HepG2 (cell line): Measurements from ENCODE around the gene SHQ1. TPM values are rescaled to one million over a fixed set of nuclear protein-coding genes. Genes with fewer than 3 reads are reported as not detected.

Experiments used
- ATAC-seq: fragments of 200-7000 bp; cut with Tn5 transposase; 3 replicates; pipeline ENCODE4 v1.9.1; 2020; ENCODE audit warnings: mild to moderate bottlenecking, moderate library complexity
- BruUV-seq: library from RNA; stranded (reverse); fragments of 400-500 nt; replicated peaks from 2 replicates; lab custom pipeline; 2021; lab: Mats Ljungman, UMichigan
- CTCF ChIA-PET: fragments of 300-600 bp; formaldehyde crosslinking; extraction: SDS; loops from one replicate; lab custom pipeline; 2021; ENCODE audit warnings: low total read pairs, inconsistent platforms, low intra/inter-chr PET ratio; lab: Yijun Ruan, JAX
- POLR2A ChIA-PET: fragments of 350-600 bp; sonication (Branson Sonifier 250); formaldehyde crosslinking; loops from one replicate; lab custom pipeline; 2020; ENCODE audit warnings: antibody characterized with exemption, inconsistent platforms; lab: Yijun Ruan, JAX
- DNase-seq: peaks from one replicate; pipeline ENCODE4 v3.0.0-alpha.2; 2015; ENCODE audit warnings: low spot score
- FAIRE-seq: peaks from 3 replicates; lab custom pipeline; 2011; peaks lifted over from hg19 to GRCh38; lab: Jason Lieb, UNC
- H2AFZ ChIP-seq: one replicate; pipeline ENCODE4 v1.6.1; 2011; ENCODE audit warnings: low read length, inconsistent platforms
- H3K27ac ChIP-seq: fragments of 300-600 bp; 3 replicates; pipeline ENCODE4 v1.8.0; 2011; ENCODE audit warnings: mixed run types, mild to moderate bottlenecking, mixed read lengths, low read length, inconsistent platforms; ENCODE audit not compliant: insufficient read depth; ENCODE audit errors: extremely low read length
- H3K27me3 ChIP-seq, 2 experiments: fragments of 200-600 bp in 1 of 2; 2 replicates in 1 of 2; 3 replicates in 1 of 2; pipeline versions ENCODE4 v1.6.0 to v1.8.0; 2011; ENCODE audit warnings: low read length in 2 of 2, mild to moderate bottlenecking in 2 of 2, moderate library complexity in 2 of 2, inconsistent platforms in 1 of 2; ENCODE audit not compliant: insufficient read depth in 2 of 2, control insufficient read depth in 1 of 2
- H3K36me3 ChIP-seq, 2 experiments: fragments of 200-600 bp in 1 of 2; replicated peaks in 1 of 2; 2 replicates in 1 of 2; 3 replicates in 1 of 2; pipeline versions ENCODE4 v1.5.1 to v1.8.0; 2011; ENCODE audit warnings: low read length in 2 of 2, inconsistent platforms in 1 of 2; ENCODE audit not compliant: insufficient read depth in 2 of 2, control insufficient read depth in 1 of 2
- H3K4me1 ChIP-seq: 2 replicates; pipeline ENCODE4 v1.5.1; 2012; ENCODE audit warnings: low read length, inconsistent platforms; ENCODE audit not compliant: insufficient read depth
- H3K4me2 ChIP-seq: 2 replicates; pipeline ENCODE4 v1.6.0; 2011; ENCODE audit warnings: low read depth, low read length, inconsistent platforms
- H3K4me3 ChIP-seq, 3 experiments: fragments of 200-600 bp in 1 of 3; sonication (generic), shearing (Covaris generic) in 1 of 3; replicated peaks in 1 of 3; 2 replicates each; pipeline ENCODE4 v1.5.1; 2011 to 2016; ENCODE audit warnings: low read length in 3 of 3, inconsistent platforms in 2 of 3, low read depth in 2 of 3, mild to moderate bottlenecking in 2 of 3, control low read depth in 1 of 3, mixed read lengths in 1 of 3; ENCODE audit not compliant: insufficient read depth in 1 of 3
- H3K79me2 ChIP-seq: one replicate; pipeline ENCODE4 v1.6.1; 2011; ENCODE audit warnings: low read length, inconsistent platforms; ENCODE audit not compliant: insufficient read depth
- H3K9ac ChIP-seq: 2 replicates; pipeline ENCODE4 v1.6.0; 2011; ENCODE audit warnings: mild to moderate bottlenecking, low read depth, low read length, inconsistent platforms; ENCODE audit not compliant: insufficient read depth
- H3K9me3 ChIP-seq: 2 replicates; pipeline ENCODE4 v1.5.1; 2012; ENCODE audit warnings: mild to moderate bottlenecking, low read length
- H4K20me1 ChIP-seq: 2 replicates; pipeline ENCODE4 v1.6.0; 2011; ENCODE audit warnings: inconsistent platforms, mild to moderate bottlenecking, low read length, moderate library complexity; ENCODE audit not compliant: insufficient read depth
- ARID2 ChIP-seq: sonication (generic); formaldehyde crosslinking; IDR thresholded peaks from 2 replicates; pipeline ENCODE4 v1.8.1; 2022; ENCODE audit warnings: mild to moderate bottlenecking, missing genetic modification reagents, borderline replicate concordance
- JUNB ChIP-seq: sonication (generic); formaldehyde crosslinking; IDR thresholded peaks from 2 replicates; pipeline ENCODE4 v1.8.0; 2022; ENCODE audit warnings: missing genetic modification reagents, mild to moderate bottlenecking, borderline replicate concordance
- MTF1 ChIP-seq: sonication (generic); formaldehyde crosslinking; IDR thresholded peaks from 2 replicates; pipeline ENCODE4 v1.5.0; 2020; ENCODE audit warnings: missing genetic modification reagents
- SPEN ChIP-seq: sonication (generic); formaldehyde crosslinking; IDR thresholded peaks from 2 replicates; pipeline ENCODE4 v1.5.1; 2020; ENCODE audit warnings: low read depth, mild to moderate bottlenecking, missing genetic modification reagents
- ZNF407 ChIP-seq: sonication (generic); formaldehyde crosslinking; IDR thresholded peaks from one replicate; pipeline ENCODE4 v1.5.1; 2020; ENCODE audit warnings: mild to moderate bottlenecking, missing genetic modification reagents; ENCODE audit errors: not compliant biosample characterization
- WGBS: methylation state at CpG from one replicate; pipeline ENCODE4 v1.1.6; 2017; ENCODE audit warnings: low lambda C conversion rate; 5-methylcytosine and 5-hydroxymethylcytosine counted together
- in situ Hi-C: cut with HindIII; loops from 2 replicates; pipeline ENCODE4 v1.10.0; 2017; ENCODE audit warnings: low pct_unique_long_range_greater_than_20kb; ENCODE audit not compliant: extremely low pct_ligation_motif_present
- intact Hi-C: fragments of 100-400 bp; cut with micrococcal nuclease; formaldehyde crosslinking; loops from one replicate; pipeline ENCODE4 v1.10.0; 2022; ENCODE audit not compliant: unreplicated experiment
- polyA plus RNA-seq, 8 experiments: library from polyadenylated mRNA; depleted of rRNA in 3 of 8; stranded (reverse) in 7 of 8; unstranded in 1 of 8; fragments of >200 nt; fragmentation: Illumina TruSeq in 4 of 8; extraction: Trizol in 4 of 8; gene quantifications; 2 replicates each; pipeline versions ENCODE4 v1.2.1 to v1.2.3, GENCODE V29; 2011 to 2016; ENCODE audit warnings: low read depth in 4 of 8, missing spikeins in 1 of 8, mixed read lengths in 1 of 8; ENCODE audit not compliant: insufficient read depth in 1 of 8
- total RNA-seq, 5 experiments: library from RNA; depleted of rRNA; stranded (reverse); fragments of >200 nt; fragmentation: Illumina TruSeq; extraction: Trizol; gene quantifications; 2 replicates each; pipeline ENCODE4 v1.2.3, GENCODE V29; 2016; ENCODE audit warnings: low read depth in 1 of 5
- TF ChIP-seq, protein P1 (sequence below): IDR thresholded peaks from 2 replicates; pipeline ENCODE4 v1.6.1; 2016
- TF ChIP-seq, protein P2 (sequence below): sonication (generic); formaldehyde crosslinking; IDR thresholded peaks from 2 replicates; pipeline ENCODE4 v1.4.0; 2020; ENCODE audit warnings: low read depth, missing genetic modification reagents

Gene SHQ1
- total and polyA plus RNA-seq, 2 of the 13 experiments (the other 11 are each of a cell fraction or from before 2014, with no cell fraction given), result 5.5 to 20.3 TPM

DNA sequence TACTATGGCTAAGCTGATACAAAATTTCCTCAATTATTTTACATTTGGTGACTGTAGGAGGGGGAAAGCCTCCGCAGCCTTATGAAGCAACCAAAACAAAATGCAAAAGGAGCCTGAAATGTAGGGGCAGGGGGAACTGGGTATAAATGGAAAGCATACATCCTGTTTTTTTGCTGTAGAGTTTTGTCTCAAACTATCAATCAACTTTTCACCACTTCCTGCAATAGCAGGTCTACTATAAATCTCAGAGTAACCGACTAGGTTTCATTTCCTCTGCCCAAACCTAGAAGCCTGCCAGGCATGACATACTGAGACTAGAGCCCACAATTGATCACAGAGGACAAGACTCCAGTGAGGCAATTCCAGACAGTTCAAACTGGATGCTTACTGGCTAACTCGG is 91.3 kb downstream of the SHQ1 start (continued):
- TF ChIP-seq, protein P1, sequence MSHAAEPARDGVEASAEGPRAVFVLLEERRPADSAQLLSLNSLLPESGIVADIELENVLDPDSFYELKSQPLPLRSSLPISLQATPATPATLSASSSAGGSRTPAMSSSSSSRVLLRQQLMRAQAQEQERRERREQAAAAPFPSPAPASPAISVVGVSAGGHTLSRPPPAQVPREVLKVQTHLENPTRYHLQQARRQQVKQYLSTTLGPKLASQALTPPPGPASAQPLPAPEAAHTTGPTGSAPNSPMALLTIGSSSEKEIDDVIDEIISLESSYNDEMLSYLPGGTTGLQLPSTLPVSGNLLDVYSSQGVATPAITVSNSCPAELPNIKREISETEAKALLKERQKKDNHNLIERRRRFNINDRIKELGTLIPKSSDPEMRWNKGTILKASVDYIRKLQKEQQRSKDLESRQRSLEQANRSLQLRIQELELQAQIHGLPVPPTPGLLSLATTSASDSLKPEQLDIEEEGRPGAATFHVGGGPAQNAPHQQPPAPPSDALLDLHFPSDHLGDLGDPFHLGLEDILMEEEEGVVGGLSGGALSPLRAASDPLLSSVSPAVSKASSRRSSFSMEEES (CRISPR knock-in tag), result no peak
- no peak for TF ChIP-seq ZNF407

GRCh38 chr3:72754582-72754981 is 93.7 kb downstream of the SHQ1 start:
- Histone ChIP-seq H2AFZ (no peak overlapping the region), H3K9ac (no peak overlapping the region), H3K79me2 (no peaks in the 10 kb centered on the region), H3K4me2 (no peak overlapping the region), H3K27me3 (no peaks in the 10 kb centered on the region), H3K27ac (no peak overlapping the region), H3K4me3 (no peak overlapping the region), H3K9me3 (no peaks in the 10 kb centered on the region), H3K36me3 (0 out of 5 replicates have a peak, but pooled peaks cover 0 to 4% of the 10 kb centered on the region in 2 experiments), H3K4me1 (peaks cover 11% of the 10 kb centered on the region), H4K20me1 (no peaks in the 10 kb centered on the region)
- ChIA-PET POLR2A (no interaction called here), CTCF (no interaction called here)
- 100% methylated on average over 2 of the region's 2 CpGs for WGBS
- no TSS peak for BruUV-seq
- DNase-seq (no peak), ATAC-seq (no peak), FAIRE-seq (no peak)
- in situ Hi-C loops, result no loop called here
- intact Hi-C loops, result no loop called here
- no peak for TF ChIP-seq ARID2 (CRISPR knock-in tag)
- TF ChIP-seq JUNB (CRISPR knock-in tag), result no peak
- no peak for TF ChIP-seq SPEN (CRISPR knock-in tag)
- no peak for TF ChIP-seq MTF1 (CRISPR knock-in tag)
- TF ChIP-seq, protein P2, sequence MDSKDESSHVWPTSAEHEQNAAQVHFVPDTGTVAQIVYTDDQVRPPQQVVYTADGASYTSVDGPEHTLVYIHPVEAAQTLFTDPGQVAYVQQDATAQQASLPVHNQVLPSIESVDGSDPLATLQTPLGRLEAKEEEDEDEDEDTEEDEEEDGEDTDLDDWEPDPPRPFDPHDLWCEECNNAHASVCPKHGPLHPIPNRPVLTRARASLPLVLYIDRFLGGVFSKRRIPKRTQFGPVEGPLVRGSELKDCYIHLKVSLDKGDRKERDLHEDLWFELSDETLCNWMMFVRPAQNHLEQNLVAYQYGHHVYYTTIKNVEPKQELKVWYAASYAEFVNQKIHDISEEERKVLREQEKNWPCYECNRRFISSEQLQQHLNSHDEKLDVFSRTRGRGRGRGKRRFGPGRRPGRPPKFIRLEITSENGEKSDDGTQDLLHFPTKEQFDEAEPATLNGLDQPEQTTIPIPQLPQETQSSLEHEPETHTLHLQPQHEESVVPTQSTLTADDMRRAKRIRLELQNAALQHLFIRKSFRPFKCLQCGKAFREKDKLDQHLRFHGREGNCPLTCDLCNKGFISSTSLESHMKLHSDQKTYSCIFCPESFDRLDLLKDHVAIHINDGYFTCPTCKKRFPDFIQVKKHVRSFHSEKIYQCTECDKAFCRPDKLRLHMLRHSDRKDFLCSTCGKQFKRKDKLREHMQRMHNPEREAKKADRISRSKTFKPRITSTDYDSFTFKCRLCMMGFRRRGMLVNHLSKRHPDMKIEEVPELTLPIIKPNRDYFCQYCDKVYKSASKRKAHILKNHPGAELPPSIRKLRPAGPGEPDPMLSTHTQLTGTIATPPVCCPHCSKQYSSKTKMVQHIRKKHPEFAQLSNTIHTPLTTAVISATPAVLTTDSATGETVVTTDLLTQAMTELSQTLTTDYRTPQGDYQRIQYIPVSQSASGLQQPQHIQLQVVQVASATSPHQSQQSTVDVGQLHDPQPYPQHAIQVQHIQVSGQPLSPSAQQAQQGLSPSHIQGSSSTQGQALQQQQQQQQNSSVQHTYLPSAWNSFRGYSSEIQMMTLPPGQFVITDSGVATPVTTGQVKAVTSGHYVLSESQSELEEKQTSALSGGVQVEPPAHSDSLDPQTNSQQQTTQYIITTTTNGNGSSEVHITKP (CRISPR knock-in tag), result no peak
